GM23338 (cell line): Measurements from ENCODE around the gene UBQLN1. TPM values are rescaled to one million over a fixed set of nuclear protein-coding genes. Genes with fewer than 3 reads are reported as not detected.

Experiments
- CREB1 ChIP-seq: fragments of 250-450 bp; sonication (Bioruptor Pico); IDR thresholded peaks from 2 replicates; pipeline ENCODE4 v1.5.0; 2020; ENCODE audit warnings: low read depth, mild to moderate bottlenecking, moderate library complexity
- CTCF ChIP-seq, 2 experiments: fragments of 200-600 bp in 1 of 2; sonication (generic) in 1 of 2; conservative IDR thresholded peaks; 2 replicates each; pipeline versions ENCODE4 v1.5.1 to v1.6.1; 2016 to 2017; ENCODE audit warnings: antibody characterized with exemption in 2 of 2, low read depth in 2 of 2, mild to moderate bottlenecking in 2 of 2, moderate library complexity in 1 of 2
- EZH2phosphoT487 ChIP-seq: fragments of 200-600 bp; sonication (generic); IDR thresholded peaks from one replicate; pipeline ENCODE4 v1.8.1; 2018; ENCODE audit warnings: antibody characterized with exemption; ENCODE audit not compliant: unreplicated experiment
- NANOG ChIP-seq: IDR thresholded peaks from 2 replicates; pipeline ENCODE4 v1.6.1; 2016; ENCODE audit warnings: antibody characterized with exemption, borderline replicate concordance
- REST ChIP-seq: IDR thresholded peaks from one replicate; pipeline ENCODE4 v1.6.1; 2018; ENCODE audit warnings: antibody characterized with exemption; ENCODE audit not compliant: unreplicated experiment
- STAT1 ChIP-seq: IDR thresholded peaks from one replicate; pipeline ENCODE4 v1.6.1; 2016; ENCODE audit warnings: antibody characterized with exemption; ENCODE audit not compliant: unreplicated experiment
- ZNF114 ChIP-seq: fragments of 250-450 bp; sonication (Bioruptor Pico); IDR thresholded peaks from 2 replicates; pipeline ENCODE4 v1.5.0; 2020; ENCODE audit warnings: mild to moderate bottlenecking, moderate library complexity
- ZNF462 ChIP-seq: fragments of 250-450 bp; sonication (Bioruptor Pico); IDR thresholded peaks from 2 replicates; pipeline ENCODE4 v1.5.0; 2020; ENCODE audit warnings: mild to moderate bottlenecking, moderate library complexity
- polyA plus RNA-seq: library from polyadenylated mRNA; unstranded; fragments of >200 nt; fragmentation: Nextera tagmentation; extraction: Ambion mirVana; gene quantifications from 2 replicates; pipeline ENCODE4 v1.2.1, GENCODE V29; 2016
- total RNA-seq: library from RNA; depleted of rRNA; stranded (reverse); fragments of >200 nt; shearing (Covaris generic); gene quantifications from 2 replicates; pipeline ENCODE4 v1.2.3, GENCODE V29; 2014

Gene UBQLN1
- total and polyA plus RNA-seq, 2 experiments from 2014 or later, result 90.5 to 168 TPM

DNA sequence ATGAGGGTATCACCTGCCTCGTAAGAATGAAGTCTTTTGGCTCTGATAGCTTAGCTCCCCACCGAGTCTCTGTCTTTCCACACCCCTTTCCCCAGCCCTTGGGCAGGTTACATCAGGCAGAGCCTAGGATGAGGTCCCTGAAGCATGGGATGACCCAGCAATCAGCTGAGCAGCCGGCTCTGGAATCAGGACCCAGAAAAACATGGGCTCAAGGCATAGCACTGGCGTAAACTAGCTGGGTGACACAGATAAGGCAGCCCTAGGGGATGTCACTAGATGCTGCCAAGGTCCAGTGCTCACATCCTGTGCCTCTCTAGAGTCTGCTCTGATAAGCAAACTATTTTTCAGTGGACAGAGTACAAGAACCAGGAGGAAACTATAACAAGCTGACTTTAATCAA, 58.2 kb downstream of the UBQLN1 start (continued):
- TF ChIP-seq ZNF462 (CRISPR knock-in tag) (no peak), NANOG (no peak), CTCF (conservative IDR thresholded peaks at IDR 0.05; ENCODE audit: low read depth in 2 of 2) (no peak), EZH2phosphoT487 (no peak), CREB1 (CRISPR knock-in tag) (no peak), REST (no peak), ZNF114 (CRISPR knock-in tag) (no peak), STAT1 (no peak)
